BLaER1 (cell line): Measurements from ENCODE around the gene TSPAN31.

Experiments
- H3K27ac ChIP-seq: shearing (Covaris generic); formaldehyde crosslinking; 2 replicates; pipeline ENCODE4 v1.8.1; 2022
- H3K27me3 ChIP-seq: shearing (Covaris generic); formaldehyde crosslinking; 2 replicates; pipeline ENCODE4 v1.8.1; 2022
- H3K36me3 ChIP-seq: shearing (Covaris generic); formaldehyde crosslinking; 2 replicates; pipeline ENCODE4 v1.8.1; 2022
- H3K4me1 ChIP-seq: shearing (Covaris generic); formaldehyde crosslinking; 2 replicates; pipeline ENCODE4 v1.8.1; 2022
- H3K4me2 ChIP-seq: shearing (Covaris generic); formaldehyde crosslinking; 2 replicates; pipeline ENCODE4 v1.8.1; 2022
- H3K4me3 ChIP-seq: shearing (Covaris generic); formaldehyde crosslinking; 2 replicates; pipeline ENCODE4 v1.8.1; 2022
- H3K9ac ChIP-seq: shearing (Covaris generic); formaldehyde crosslinking; 2 replicates; pipeline ENCODE4 v1.8.1; 2022
- H3K9me3 ChIP-seq: shearing (Covaris generic); formaldehyde crosslinking; 2 replicates; pipeline ENCODE4 v1.8.1; 2022
- H4K20me1 ChIP-seq: shearing (Covaris generic); formaldehyde crosslinking; 2 replicates; pipeline ENCODE4 v1.8.1; 2022
- Cebpa-rat ChIP-seq: shearing (Covaris generic); IDR thresholded peaks from 2 replicates; pipeline ENCODE4 v1.8.1; 2022

The TSPAN31 gene

DNA sequence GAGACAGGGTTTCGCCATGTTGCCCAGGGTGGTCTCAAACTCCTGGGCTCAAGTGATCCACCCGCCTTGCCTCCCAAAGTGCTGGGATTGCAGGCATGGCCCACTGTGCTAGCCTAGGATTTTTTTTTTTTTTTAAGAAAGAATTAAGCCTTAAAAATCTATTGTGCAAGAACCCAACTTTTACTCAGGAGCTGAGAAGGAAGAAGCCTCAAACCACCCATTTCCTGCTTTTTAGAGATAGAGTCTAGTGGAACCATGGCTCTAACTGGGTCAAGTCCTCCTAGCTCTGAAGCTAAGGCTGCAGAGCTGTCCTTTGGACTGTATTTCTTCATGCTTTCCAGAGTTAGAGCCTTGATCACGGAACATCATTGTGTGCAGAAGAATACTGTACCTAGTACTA lies 36.4 kb downstream of the TSPAN31 start:
- Histone ChIP-seq H3K9ac (0 out of 2 replicates have a peak overlapping the region, but pooled peaks have one; percentile 9), H3K27ac (peak overlapping the region; percentile 35; the same call in 1 of the 2 replicates), H3K4me1 (peaks cover 35% of the 10 kb centered on the region), H3K9me3 (no peaks in the 10 kb centered on the region), H3K4me3 (no peak overlapping the region), H3K4me2 (peak overlapping the region; percentile 67), H3K27me3 (no peaks in the 10 kb centered on the region), H4K20me1 (peaks cover 23% of the 10 kb centered on the region), H3K36me3 (peaks cover 43% of the 10 kb centered on the region)
- peak; percentile 53; the same call in 1 of the 2 replicates for TF ChIP-seq Cebpa-rat

DNA sequence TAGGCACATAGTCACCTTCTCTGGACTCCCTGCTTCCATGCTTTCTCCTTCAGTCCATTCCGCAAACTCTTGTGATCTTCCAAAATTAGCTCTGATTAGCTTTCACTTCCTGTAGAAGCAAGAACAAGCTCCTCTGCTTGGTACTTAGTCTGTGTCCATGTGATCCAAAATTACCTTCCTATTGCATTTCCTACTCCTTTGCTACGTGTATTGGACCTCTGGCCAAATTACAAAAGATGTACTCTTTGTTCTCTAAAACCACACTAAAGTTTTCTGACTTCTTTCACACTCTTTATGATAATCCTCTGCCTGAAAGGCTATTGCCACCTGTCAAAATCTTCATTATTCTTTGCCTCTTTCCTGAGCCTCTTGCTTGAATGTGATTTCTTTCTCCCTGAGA lies 37.0 kb downstream of the TSPAN31 start:
- Histone ChIP-seq H3K9me3 (no peaks in the 10 kb centered on the region), H4K20me1 (peaks cover 26% of the 10 kb centered on the region), H3K9ac (0 out of 2 replicates have a peak overlapping the region, but pooled peaks have one; percentile 9), H3K36me3 (peaks cover 49% of the 10 kb centered on the region), H3K27ac (peak overlapping the region; percentile 35; the same call in 1 of the 2 replicates), H3K4me1 (peaks cover 35% of the 10 kb centered on the region), H3K4me2 (peak overlapping the region; percentile 67), H3K27me3 (no peaks in the 10 kb centered on the region), H3K4me3 (no peak overlapping the region)
- no peak for TF ChIP-seq Cebpa-rat

DNA sequence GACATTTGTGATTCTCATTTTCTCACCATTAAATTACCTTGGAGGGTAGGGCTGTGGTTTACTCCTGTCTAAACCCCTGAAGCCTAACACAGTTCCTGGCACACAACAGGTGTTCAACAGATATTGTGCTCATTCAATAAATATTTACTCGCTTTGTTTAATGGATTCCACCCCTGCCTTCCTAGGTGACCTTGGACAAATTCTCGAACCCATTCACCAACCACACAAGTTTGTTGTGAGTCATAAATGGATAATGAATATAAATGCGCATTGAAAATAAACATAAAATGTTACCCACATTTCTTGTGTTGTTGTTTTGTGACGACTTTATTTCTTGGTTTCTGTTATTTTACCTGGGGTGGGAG lies 37.4 kb downstream of the TSPAN31 start:
- TF ChIP-seq Cebpa-rat, result no peak
- no peak overlapping the region for H3K9ac ChIP-seq

DNA sequence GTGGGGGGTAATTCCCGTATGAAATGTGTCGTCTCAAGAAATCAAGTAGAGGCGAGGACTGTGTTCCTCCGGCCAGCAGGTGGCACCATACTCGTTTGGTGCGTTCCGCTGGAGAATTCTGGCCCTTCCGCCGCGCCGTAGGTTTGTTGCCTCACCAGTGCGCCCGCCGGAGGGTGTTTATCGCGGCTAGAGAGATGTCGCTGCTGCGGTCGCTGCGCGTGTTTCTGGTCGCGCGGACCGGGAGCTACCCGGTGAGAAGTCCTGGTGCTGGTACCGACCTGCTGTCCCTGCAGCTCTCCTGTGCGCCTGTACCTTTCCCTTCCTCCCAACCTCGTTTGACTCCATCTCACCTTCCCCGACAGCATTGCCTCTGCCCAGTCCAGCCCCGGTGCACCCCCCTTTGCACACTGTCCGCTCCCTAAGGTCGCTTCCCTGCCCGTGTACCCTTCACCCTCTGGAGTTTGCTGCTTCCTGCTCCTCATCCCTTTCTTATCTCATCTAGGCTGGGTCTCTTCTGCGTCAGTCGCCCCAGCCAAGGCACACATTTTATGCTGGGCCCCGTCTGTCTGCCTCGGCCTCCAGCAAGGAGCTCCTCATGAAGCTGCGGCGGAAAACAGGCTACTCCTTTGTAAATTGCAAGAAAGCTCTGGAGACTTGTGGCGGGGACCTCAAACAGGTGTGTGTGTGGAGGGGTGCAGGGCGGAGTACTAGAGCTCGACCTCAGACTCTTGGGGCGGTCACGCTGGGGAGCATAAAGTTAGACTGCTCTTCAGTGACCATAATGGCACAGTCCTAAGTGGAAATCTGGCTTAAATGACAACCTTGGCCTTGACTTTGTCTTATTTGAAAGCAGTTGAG lies 38.0 kb downstream of the TSPAN31 start, which contains the start of gene TSFM:
Gene TSFM, plus strand, starts transcription at position 180 of the 858 bp plus-strand sequence. Its CDS starts 15 bp downstream, at position 195.
- Histone ChIP-seq H3K9me3 (no peaks in the 10 kb centered on the region), H3K27ac (peak within 1 kb of the TSS; percentile 83), H3K4me3 (peak within 1 kb of the TSS; percentile 92), H4K20me1 (peaks cover 36% of the 10 kb centered on the region), H3K27me3 (no peaks in the 10 kb centered on the region), H3K36me3 (peaks cover 59% of the 10 kb centered on the region), H3K4me1 (peaks cover 35% of the 10 kb centered on the region), H3K9ac (peak within 1 kb of the TSS; percentile 92), H3K4me2 (peak within 1 kb of the TSS; percentile 92)
- TF ChIP-seq Cebpa-rat, result peak; percentile 69; the same call in 1 of the 2 replicates

More for the DNA sequence above, 37.4 kb downstream of the TSPAN31 start:
- Histone ChIP-seq H3K4me1 (peaks cover 35% of the 10 kb centered on the region), H3K27ac (0 out of 2 replicates have a peak overlapping the region, but pooled peaks have one; percentile 35), H3K4me3 (peak overlapping the region; percentile 92), H3K36me3 (peaks cover 53% of the 10 kb centered on the region), H3K9me3 (no peaks in the 10 kb centered on the region), H3K4me2 (peak overlapping the region; percentile 67), H3K27me3 (no peaks in the 10 kb centered on the region), H4K20me1 (peaks cover 30% of the 10 kb centered on the region)

DNA sequence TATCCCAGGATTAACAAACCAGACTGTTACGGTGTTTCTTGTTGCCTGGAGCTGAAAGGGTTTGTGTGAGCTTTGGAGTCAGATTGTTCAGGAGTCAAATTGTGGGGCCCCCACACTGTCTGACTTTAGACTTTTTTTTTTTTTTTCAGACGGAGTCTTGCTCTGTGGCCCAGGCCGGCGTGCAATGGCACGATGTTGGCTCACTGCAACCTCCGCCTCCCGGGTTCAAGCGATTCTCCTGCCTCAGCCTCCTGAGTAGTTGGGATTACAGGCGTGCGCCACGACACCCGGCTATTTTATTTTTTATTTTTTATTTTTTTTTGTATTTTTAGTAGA lies 38.6 kb downstream of the TSPAN31 start:
- H3K9ac ChIP-seq, result peak overlapping the region; percentile 92
- TF ChIP-seq Cebpa-rat, result no peak
- H3K4me2 ChIP-seq, result peak overlapping the region; percentile 92
- peaks cover 36% of the 10 kb centered on the region for H4K20me1 ChIP-seq
- peak overlapping the region; percentile 92 for H3K4me3 ChIP-seq
- peak overlapping the region; percentile 83 for H3K27ac ChIP-seq
- H3K9me3 ChIP-seq, result no peaks in the 10 kb centered on the region
- peaks cover 35% of the 10 kb centered on the region for H3K4me1 ChIP-seq
- H3K36me3 ChIP-seq, result peaks cover 63% of the 10 kb centered on the region
- H3K27me3 ChIP-seq, result no peaks in the 10 kb centered on the region

DNA sequence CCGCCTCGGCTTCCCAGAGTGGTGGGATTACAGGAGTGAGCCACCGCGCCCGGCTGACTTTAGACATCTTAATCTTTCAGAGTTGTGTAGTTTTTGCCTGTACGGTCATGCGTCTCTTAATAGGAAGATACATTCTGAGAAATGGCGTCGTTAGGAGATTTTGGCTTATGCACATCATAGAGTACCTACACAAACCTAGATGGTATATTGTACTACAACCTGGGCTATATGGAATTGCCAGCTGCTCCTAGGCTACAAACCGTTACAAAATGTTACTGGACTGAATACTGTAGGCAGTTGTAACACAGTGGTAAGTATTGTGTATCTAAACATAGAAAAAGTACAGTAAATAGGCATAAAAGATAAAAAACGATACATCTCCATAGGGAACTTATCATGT lies 39.0 kb downstream of the TSPAN31 start:
- no peaks in the 10 kb centered on the region for H3K27me3 ChIP-seq
- H3K9ac ChIP-seq, result peak overlapping the region; percentile 92; the same call in 1 of the 2 replicates
- no peak for TF ChIP-seq Cebpa-rat
- H3K27ac ChIP-seq, result no peak overlapping the region
- peak overlapping the region; percentile 92 for H3K4me2 ChIP-seq
- H3K9me3 ChIP-seq, result no peaks in the 10 kb centered on the region
- peaks cover 40% of the 10 kb centered on the region for H4K20me1 ChIP-seq
- peak overlapping the region; percentile 92 for H3K4me3 ChIP-seq
- peaks cover 63% of the 10 kb centered on the region for H3K36me3 ChIP-seq
- peaks cover 35% of the 10 kb centered on the region for H3K4me1 ChIP-seq

DNA sequence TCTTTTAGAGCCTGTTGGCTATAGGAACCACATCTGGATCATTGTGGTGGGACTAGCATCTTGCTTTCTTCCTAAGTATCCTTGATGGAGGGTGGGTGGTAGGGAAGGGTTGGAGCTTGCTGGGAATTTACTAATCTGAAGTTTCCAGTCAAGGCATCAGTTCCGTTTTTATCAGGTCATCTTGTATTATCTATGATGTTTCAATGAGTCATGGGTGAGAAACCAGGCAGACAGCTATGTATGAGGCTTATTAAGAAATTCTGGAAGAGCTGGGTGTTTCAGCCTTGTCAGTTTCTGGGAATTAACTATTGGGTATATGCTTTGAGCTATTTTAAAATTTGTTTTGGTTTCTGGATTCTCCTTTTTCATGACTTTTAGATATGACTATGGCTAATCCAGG lies 49.1 kb downstream of the TSPAN31 start:
- TF ChIP-seq Cebpa-rat, result no peak
- Histone ChIP-seq H3K4me2 (no peak overlapping the region), H3K9ac (no peak overlapping the region), H3K27me3 (no peaks in the 10 kb centered on the region), H3K9me3 (no peaks in the 10 kb centered on the region), H3K36me3 (peaks cover 98% of the 10 kb centered on the region), H3K27ac (no peak overlapping the region), H3K4me3 (no peak overlapping the region), H3K4me1 (no peaks in the 10 kb centered on the region), H4K20me1 (peaks cover 38% of the 10 kb centered on the region; the same call in 1 of the 2 replicates)

DNA sequence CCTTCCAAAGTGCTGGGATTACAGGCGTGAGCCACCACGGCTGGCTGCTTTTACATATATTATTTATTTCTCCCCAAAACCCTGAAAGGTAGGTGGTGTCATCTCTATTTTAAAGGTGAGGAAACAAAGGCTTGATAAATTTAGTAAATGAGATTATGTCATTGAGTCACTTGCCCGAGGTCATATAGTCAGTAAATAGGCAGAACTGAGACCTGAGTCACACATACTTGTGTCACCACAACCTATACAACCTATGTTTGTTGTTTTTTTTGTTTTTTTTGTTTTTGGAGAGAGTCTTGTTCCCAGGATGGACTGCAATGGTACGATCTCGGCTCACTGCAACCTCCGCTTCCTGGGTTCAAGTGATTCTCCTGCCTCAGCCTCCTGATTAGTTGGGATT lies 50.5 kb downstream of the TSPAN31 start:
- TF ChIP-seq Cebpa-rat, result no peak
- H3K9me3 ChIP-seq, result no peaks in the 10 kb centered on the region
- H3K36me3 ChIP-seq, result peaks cover 99% of the 10 kb centered on the region
- no peaks in the 10 kb centered on the region for H3K4me1 ChIP-seq
- no peak overlapping the region for H3K4me3 ChIP-seq
- no peak overlapping the region for H3K9ac ChIP-seq
- H3K27ac ChIP-seq, result no peak overlapping the region
- no peaks in the 10 kb centered on the region for H3K27me3 ChIP-seq
- H3K4me2 ChIP-seq, result no peak overlapping the region
- peaks cover 26% of the 10 kb centered on the region; the same call in 1 of the 2 replicates for H4K20me1 ChIP-seq

DNA sequence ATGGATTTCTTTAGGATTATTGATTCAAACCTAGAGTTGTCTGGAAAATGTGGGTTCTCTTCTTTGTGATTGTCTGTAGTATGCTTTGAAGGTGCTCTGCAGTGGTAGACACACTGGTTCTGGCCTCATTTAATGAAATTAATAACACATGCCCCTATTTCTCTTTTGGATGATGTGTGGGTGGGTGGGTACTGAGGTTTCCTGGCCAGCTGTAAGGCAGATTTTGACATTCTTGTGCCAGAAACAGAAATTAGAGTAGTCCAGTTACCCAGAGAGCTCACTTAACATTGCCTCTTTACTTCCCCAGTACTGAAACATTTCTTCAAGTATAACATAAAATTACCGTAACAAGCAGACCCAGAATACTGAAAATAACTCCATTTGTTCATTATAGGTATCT lies 52.2 kb downstream of the TSPAN31 start:
- Histone ChIP-seq H3K4me3 (no peak overlapping the region), H3K9me3 (no peaks in the 10 kb centered on the region), H3K4me2 (no peak overlapping the region), H3K27ac (no peak overlapping the region), H3K9ac (no peak overlapping the region), H3K36me3 (peaks cover 99% of the 10 kb centered on the region), H4K20me1 (peaks cover 9% of the 10 kb centered on the region; the same call in 1 of the 2 replicates), H3K4me1 (no peaks in the 10 kb centered on the region), H3K27me3 (no peaks in the 10 kb centered on the region)
- no peak for TF ChIP-seq Cebpa-rat

DNA sequence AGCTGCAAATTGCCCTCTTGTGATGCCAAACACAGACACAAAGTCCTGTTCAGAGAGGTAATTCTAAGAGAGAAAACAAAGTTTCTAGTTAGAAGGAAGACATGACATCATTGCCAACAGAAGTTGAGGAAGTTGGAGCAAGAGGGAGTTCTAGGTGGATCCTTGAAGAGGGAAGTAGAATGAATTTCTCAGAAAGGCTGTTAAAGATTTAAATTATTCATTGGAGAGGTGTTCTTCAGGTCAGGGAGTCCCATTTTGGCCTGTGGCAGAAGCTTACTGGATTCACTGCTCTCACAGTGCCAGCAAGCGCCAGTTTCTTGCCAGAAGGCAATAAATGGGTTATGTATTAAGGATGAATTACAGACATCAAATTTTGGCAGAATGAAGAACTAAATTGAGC lies 53.1 kb downstream of the TSPAN31 start:
- H3K9ac ChIP-seq, result no peak overlapping the region
- H3K27ac ChIP-seq, result no peak overlapping the region
- H3K4me2 ChIP-seq, result no peak overlapping the region
- H4K20me1 ChIP-seq, result peaks cover 6% of the 10 kb centered on the region; the same call in 1 of the 2 replicates
- no peaks in the 10 kb centered on the region for H3K4me1 ChIP-seq
- peaks cover 99% of the 10 kb centered on the region for H3K36me3 ChIP-seq
- H3K27me3 ChIP-seq, result no peaks in the 10 kb centered on the region
- no peaks in the 10 kb centered on the region for H3K9me3 ChIP-seq
- H3K4me3 ChIP-seq, result no peak overlapping the region
- TF ChIP-seq Cebpa-rat, result no peak
